ENCODE results near the gene TRIO. TPM values are rescaled to one million over a fixed set of nuclear protein-coding genes. Genes with fewer than 3 reads are reported as not detected.

TRIO gene
- polyA plus RNA-seq, 1 of the 3 experiments (the other 2 are of a cell fraction): 229 TPM

DNA sequence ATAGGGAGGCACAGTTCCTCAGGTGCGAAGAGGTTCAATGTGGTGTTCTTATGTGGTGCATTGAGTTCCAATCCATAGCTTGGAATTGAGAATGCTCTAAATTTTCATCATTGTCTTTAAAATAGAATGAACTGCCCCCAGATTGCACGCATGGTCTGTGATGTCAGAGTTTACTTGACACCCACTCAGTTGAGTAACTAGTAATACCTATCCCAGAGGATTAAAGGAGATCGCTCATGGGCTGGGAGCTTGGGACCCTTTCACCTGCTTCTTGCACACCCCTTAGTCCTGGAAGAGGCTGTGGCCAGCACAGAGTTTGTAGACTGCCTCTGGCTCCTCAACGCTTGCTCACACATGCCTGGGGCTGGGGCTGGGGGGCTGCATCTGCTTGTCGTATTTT, 343.3 kb downstream of the TRIO start:
- Histone ChIP-seq H3K27ac (ENCODE audit: low read depth in 2 of 2, low read length in 1 of 2) (no peak overlapping the region), H3K4me2 (no peak overlapping the region), H3K9me3 (no peaks in the 10 kb centered on the region), H3K9ac (no peak overlapping the region), H3K79me2 (ENCODE audit: insufficient read depth) (peaks cover 73% of the 10 kb centered on the region), H3F3A (replicated peaks; ENCODE audit: insufficient read depth) (peaks cover 25% of the 10 kb centered on the region), H2AFZ (ENCODE audit: low read depth) (no peak overlapping the region), H3K4me1 (ENCODE audit: control insufficient read depth in 1 of 2, insufficient read depth in 2 of 2, low read depth in 1 of 2, low read length in 1 of 2) (peaks cover 0 to 3% of the 10 kb centered on the region in 2 experiments; a peak in 1 of 4 replicates), H4K20me1 (ENCODE audit: insufficient read depth) (peaks cover 27% of the 10 kb centered on the region), H3K4me3 (ENCODE audit: low read depth in 2 of 2, low read length in 1 of 2) (no peak overlapping the region), H3K27me3 (ENCODE audit: insufficient read depth) (no peaks in the 10 kb centered on the region), H3K9me2 (no peaks in the 10 kb centered on the region), H3K36me3 (replicated peaks in 1 of 2; ENCODE audit: control insufficient read depth in 1 of 2, insufficient read depth in 2 of 2, low read length in 1 of 2) (peaks cover 80 to 97% of the 10 kb centered on the region in 2 experiments)
- DNase-seq: peak; percentile 12
- CTCF ChIA-PET: interaction anchor here (0.9 kb wide), 1 partner anchor 162 kb away, joined by 3 read pairs; no protein-coding TSS in a partner anchor
- POLR2A ChIA-PET: no interaction called here
- TF ChIP-seq USF2 (IDR thresholded peaks at IDR 0.05; ENCODE audit: borderline replicate concordance, low read depth, low read length) (no peak), RFX5 (IDR thresholded peaks at IDR 0.05; ENCODE audit: low read length) (no peak), GATA2 (CRISPR knock-in tag; IDR thresholded peaks at IDR 0.05) (no peak), IRF3 (IDR thresholded peaks at IDR 0.05; ENCODE audit: low read depth, low read length) (no peak), FOSL2 (IDR thresholded peaks at IDR 0.05; ENCODE audit: borderline replicate concordance, low read depth) (no peak), EZH2phosphoT487 (IDR thresholded peaks at IDR 0.05; ENCODE audit: borderline replicate concordance, low read depth) (no peak), MEF2A (IDR thresholded peaks at IDR 0.05; ENCODE audit: borderline replicate concordance, low read depth) (no peak), USF1 (IDR thresholded peaks at IDR 0.05; ENCODE audit: borderline replicate concordance, low read depth) (no peak), GABPA (IDR thresholded peaks at IDR 0.05; ENCODE audit: low read depth) (no peak)
- 98% methylated on average over 4 of the region's 5 CpGs for WGBS (ENCODE audit: low lambda C conversion rate)

- Histone ChIP-seq H3K4me2 (no peak overlapping the region), H3F3A (replicated peaks; ENCODE audit: insufficient read depth) (peaks cover 23% of the 10 kb centered on the region), H4K20me1 (ENCODE audit: insufficient read depth) (peaks cover 30% of the 10 kb centered on the region), H3K9me3 (no peaks in the 10 kb centered on the region), H3K79me2 (ENCODE audit: insufficient read depth) (peaks cover 72% of the 10 kb centered on the region), H3K4me3 (ENCODE audit: low read depth in 2 of 2, low read length in 1 of 2) (no peak overlapping the region), H3K9ac (no peak overlapping the region), H3K27me3 (ENCODE audit: insufficient read depth) (no peaks in the 10 kb centered on the region), H3K36me3 (replicated peaks in 1 of 2; ENCODE audit: control insufficient read depth in 1 of 2, insufficient read depth in 2 of 2, low read length in 1 of 2) (peaks cover 78 to 97% of the 10 kb centered on the region in 2 experiments), H3K9me2 (no peaks in the 10 kb centered on the region), H2AFZ (ENCODE audit: low read depth) (no peak overlapping the region), H3K27ac (ENCODE audit: low read depth in 2 of 2, low read length in 1 of 2) (no peak overlapping the region), H3K4me1 (ENCODE audit: control insufficient read depth in 1 of 2, insufficient read depth in 2 of 2, low read depth in 1 of 2, low read length in 1 of 2) (peaks cover 0 to 3% of the 10 kb centered on the region in 2 experiments; a peak in 1 of 4 replicates)
- WGBS (ENCODE audit: low lambda C conversion rate): over 99% methylated on average over 46 of the region's 62 CpGs
- CTCF ChIA-PET: interaction anchor here (0.9 kb wide), 1 partner anchor 162 kb away, joined by 3 read pairs; no protein-coding TSS in a partner anchor
- DNase-seq: peak; percentile 41
- POLR2A ChIA-PET: no interaction called here
- no peak for TF ChIP-seq NRF1 (IDR thresholded peaks at IDR 0.05; ENCODE audit: low read depth, low read length)
- no peak for TF ChIP-seq CHD2 (IDR thresholded peaks at IDR 0.05; ENCODE audit: low read length, partially characterized antibody)
- no peak for TF ChIP-seq ZBTB33 (IDR thresholded peaks at IDR 0.05; ENCODE audit: borderline replicate concordance, low read depth)
- TF ChIP-seq SMC3 (IDR thresholded peaks at IDR 0.05; ENCODE audit: low read depth, low read length): no peak
Observed at GRCh38 chr5:14486996-14487896, 344.1 kb downstream of the TRIO start.
